ENCODE measurements around the gene NSUN7.

Gene NSUN7

GRCh38 chr4:40848940-40849339, 99.2 kb downstream of the NSUN7 start:
- DNase-seq: no peak

DNA sequence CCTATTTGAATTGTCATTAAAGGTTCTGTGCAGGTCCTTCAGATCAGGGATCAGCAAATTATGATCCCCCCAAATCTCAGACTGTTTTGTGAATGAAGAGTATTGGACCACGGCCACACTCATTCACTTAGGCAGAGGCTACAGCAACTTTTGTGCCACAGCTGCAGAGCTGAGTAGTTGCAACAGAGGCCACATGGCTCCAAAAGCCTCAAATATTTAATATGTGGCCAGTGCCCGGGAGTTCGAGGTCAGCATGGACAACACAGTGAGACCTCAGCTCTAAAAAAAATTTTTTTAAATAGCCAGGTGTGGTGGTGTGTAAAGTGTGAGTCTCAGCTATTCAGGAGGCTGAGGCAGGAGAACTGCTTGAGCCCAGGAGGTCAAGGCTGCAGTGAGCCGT, 100.7 kb downstream of the NSUN7 start:
- DNase-seq: no peak

DNA sequence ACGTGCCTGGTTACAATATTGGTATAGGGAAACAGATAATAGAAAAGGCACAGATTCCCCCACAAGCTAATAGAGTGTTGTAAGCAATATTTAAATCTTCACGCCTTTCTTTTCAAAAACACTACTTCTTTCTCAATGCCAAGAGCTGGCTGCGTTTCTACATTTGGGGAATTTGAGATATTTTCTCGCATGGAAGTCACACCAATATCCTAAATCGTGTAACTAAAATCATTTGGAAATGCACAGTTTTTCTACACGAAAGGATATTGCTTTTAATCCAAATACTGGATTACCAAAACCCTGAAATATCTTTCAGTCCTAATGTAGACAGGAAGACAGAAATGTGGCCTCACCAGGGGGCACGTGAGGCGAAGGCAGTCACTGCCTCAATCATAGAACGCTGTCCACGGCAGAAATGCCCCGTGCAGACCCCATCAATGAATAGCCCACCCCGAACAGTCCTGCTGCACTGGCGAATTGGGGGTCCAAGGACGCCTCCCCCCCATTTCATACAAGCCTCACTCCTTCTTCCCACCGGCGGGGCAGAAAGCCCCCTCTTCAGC, 106.6 kb downstream of the NSUN7 start:
- no peak for DNase-seq

- peak; percentile 58 to 65 for DNase-seq
Observed at GRCh38 chr4:40856840-40857362, 107.1 kb downstream of the NSUN7 start.

- no peak for DNase-seq
Observed at GRCh38 chr4:40857956-40858355, 108.2 kb downstream of the NSUN7 start.

GRCh38 chr4:40858962-40859361, 109.2 kb downstream of the NSUN7 start:
- DNase-seq: no peak

Measured in hippocampal formation (tissue), 2 donors.